Testis (tissue), 3 donors: ENCODE results near the gene ELF5. TPM values are rescaled to one million over a fixed set of nuclear protein-coding genes. Genes with fewer than 3 reads are reported as not detected.

Experiments used
- DNase-seq: peaks from one replicate; pipeline ENCODE4 v3.0.0-alpha.2; 2019
- H3K27ac ChIP-seq, 2 donors: fragments of 200-600 bp; sonication (generic); one replicate each; pipeline ENCODE4 v1.5.1; 2019
- H3K27me3 ChIP-seq: fragments of 200-600 bp; sonication (generic); one replicate; pipeline ENCODE4 v1.5.1; 2019
- H3K36me3 ChIP-seq: fragments of 200-600 bp; sonication (generic); one replicate; pipeline ENCODE4 v1.5.1; 2017; ENCODE audit warnings: low read depth; ENCODE audit errors: missing control alignments
- H3K4me1 ChIP-seq: fragments of 200-600 bp; sonication (generic); one replicate; pipeline ENCODE4 v1.5.1; 2019
- H3K4me3 ChIP-seq, 2 donors: fragments of 200-600 bp; sonication (generic); one replicate each; pipeline ENCODE4 v1.5.1; 2017 to 2019
- H3K9me3 ChIP-seq: fragments of 200-600 bp; sonication (generic); one replicate; pipeline ENCODE4 v1.5.1; 2017
- POLR2A ChIP-seq: fragments of 450-650 bp; IDR thresholded peaks from one replicate; pipeline ENCODE4 v1.6.1; 2017; ENCODE audit warnings: antibody characterized with exemption, mild to moderate bottlenecking, moderate library complexity
- WGBS, 2 donors: methylation state at CpG; one replicate each; pipeline ENCODE4 v1.1.5; 2018; 5-methylcytosine and 5-hydroxymethylcytosine counted together
- intact Hi-C: fragments of 100-400 bp; cut with DNase I; formaldehyde crosslinking; loops from one replicate; pipeline ENCODE4 v1.15.1; 2023; ENCODE audit warnings: low total_unique reads
- polyA plus RNA-seq: library from polyadenylated mRNA; stranded (reverse); fragments of 350-450 nt; fragmentation: Illumina TruSeq; extraction: RNeasy Lipid Tissue Mini Kit (QIAGEN cat#74804); gene quantifications from one replicate; pipeline ENCODE4 v1.2.3, GENCODE V29; 2014; ENCODE audit warnings: low read depth, low replicate concordance; ENCODE audit not compliant: insufficient read depth
- total RNA-seq, 2 donors: library from RNA; depleted of rRNA; stranded (reverse); fragments of >200 nt; gene quantifications; one replicate each; pipeline ENCODE4 v1.2.3, GENCODE V29; 2016
- TF ChIP-seq, protein P1 (sequence below), 3 experiments: fragments of 450-650 bp in 2 of 3; fragments of 200-600 bp in 1 of 3; sonication (generic) in 1 of 3; IDR thresholded peaks; one replicate each; pipeline ENCODE4 v1.5.1; 2016 to 2019; ENCODE audit warnings: antibody characterized with exemption in 3 of 3, mild to moderate bottlenecking in 2 of 3, moderate library complexity in 1 of 3

The ELF5 gene
- total and polyA plus RNA-seq, 3 donors from 2014 or later = 0.34 to 0.63 (median 0.43) TPM

GRCh38 chr11:34487430-34487829 is 26.2 kb downstream of the ELF5 start:
- intact Hi-C loops = no loop called here
- TF ChIP-seq POLR2A = no peak
- TF ChIP-seq, protein P1, sequence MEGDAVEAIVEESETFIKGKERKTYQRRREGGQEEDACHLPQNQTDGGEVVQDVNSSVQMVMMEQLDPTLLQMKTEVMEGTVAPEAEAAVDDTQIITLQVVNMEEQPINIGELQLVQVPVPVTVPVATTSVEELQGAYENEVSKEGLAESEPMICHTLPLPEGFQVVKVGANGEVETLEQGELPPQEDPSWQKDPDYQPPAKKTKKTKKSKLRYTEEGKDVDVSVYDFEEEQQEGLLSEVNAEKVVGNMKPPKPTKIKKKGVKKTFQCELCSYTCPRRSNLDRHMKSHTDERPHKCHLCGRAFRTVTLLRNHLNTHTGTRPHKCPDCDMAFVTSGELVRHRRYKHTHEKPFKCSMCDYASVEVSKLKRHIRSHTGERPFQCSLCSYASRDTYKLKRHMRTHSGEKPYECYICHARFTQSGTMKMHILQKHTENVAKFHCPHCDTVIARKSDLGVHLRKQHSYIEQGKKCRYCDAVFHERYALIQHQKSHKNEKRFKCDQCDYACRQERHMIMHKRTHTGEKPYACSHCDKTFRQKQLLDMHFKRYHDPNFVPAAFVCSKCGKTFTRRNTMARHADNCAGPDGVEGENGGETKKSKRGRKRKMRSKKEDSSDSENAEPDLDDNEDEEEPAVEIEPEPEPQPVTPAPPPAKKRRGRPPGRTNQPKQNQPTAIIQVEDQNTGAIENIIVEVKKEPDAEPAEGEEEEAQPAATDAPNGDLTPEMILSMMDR (IDR thresholded peaks at IDR 0.05) = no peak
- 78 to 88% methylated on average over 7 of the region's 7 CpGs for WGBS, 2 donors
- no peak for DNase-seq
- H3K27me3 ChIP-seq = no peaks in the 10 kb centered on the region
- H3K4me3 ChIP-seq = no peak overlapping the region
- no peak overlapping the region for H3K27ac ChIP-seq
- no peaks in the 10 kb centered on the region for H3K9me3 ChIP-seq
- H3K4me1 ChIP-seq = no peaks in the 10 kb centered on the region
- no peaks in the 10 kb centered on the region for H3K36me3 ChIP-seq

GRCh38 chr11:34483106-34483874 is 30.3 kb downstream of the ELF5 start:
- Histone ChIP-seq H3K36me3 (no peaks in the 10 kb centered on the region), H3K27me3 (no peaks in the 10 kb centered on the region), H3K4me1 (no peaks in the 10 kb centered on the region), H3K4me3 (no peak overlapping the region), H3K9me3 (no peaks in the 10 kb centered on the region), H3K27ac (no peak overlapping the region)
- DNase-seq = no peak
- TF ChIP-seq, protein P1 (IDR thresholded peaks at IDR 0.05) = no peak
- no peak for TF ChIP-seq POLR2A
- intact Hi-C loops = no loop called here
- WGBS, 2 donors = 83 to 87% methylated on average over 9 of the region's 9 CpGs

- no peak for TF ChIP-seq POLR2A
- TF ChIP-seq, protein P1 (IDR thresholded peaks at IDR 0.05) = no peak
- no peak for DNase-seq
- no peaks in the 10 kb centered on the region for H3K27me3 ChIP-seq
- intact Hi-C loops = no loop called here
- H3K4me1 ChIP-seq = no peaks in the 10 kb centered on the region
- no peaks in the 10 kb centered on the region for H3K36me3 ChIP-seq
- no peak overlapping the region for H3K27ac ChIP-seq
- H3K4me3 ChIP-seq = no peak overlapping the region
- H3K9me3 ChIP-seq = no peaks in the 10 kb centered on the region
- 66 to 73% methylated on average over 3 of the region's 3 CpGs for WGBS, 2 donors
Measured at GRCh38 chr11:34481307-34481706, 32.3 kb downstream of the ELF5 start.

- 35 to 40% methylated on average over 3 of the region's 3 CpGs for WGBS, 2 donors
- Histone ChIP-seq H3K4me1 (no peaks in the 10 kb centered on the region), H3K27me3 (no peaks in the 10 kb centered on the region)
Measured at GRCh38 chr11:34480314-34480713, 33.3 kb downstream of the ELF5 start.

More at GRCh38 chr11:34480314-34480713, 33.3 kb downstream of the ELF5 start:
- Histone ChIP-seq H3K4me3 (no peak overlapping the region), H3K36me3 (no peaks in the 10 kb centered on the region), H3K27ac (no peak overlapping the region), H3K9me3 (no peaks in the 10 kb centered on the region)
- intact Hi-C loops = no loop called here
- DNase-seq = no peak
- TF ChIP-seq, protein P1 (IDR thresholded peaks at IDR 0.05) = no peak
- no peak for TF ChIP-seq POLR2A
